PC-9 (cell line): ENCODE measurements around the gene PRPF8. TPM values are rescaled to one million over a fixed set of nuclear protein-coding genes. Genes with fewer than 3 reads are reported as not detected.

Source experiments
- BruUV-seq: library from RNA; stranded (reverse); fragments of 400-500 nt; replicated peaks from 2 replicates; lab custom pipeline; 2021; lab: Mats Ljungman, UMichigan
- CTCF ChIA-PET: fragments of 300-600 bp; sonication (Branson Sonifier 250); formaldehyde crosslinking; loops from one replicate; lab custom pipeline; 2022; ENCODE audit warnings: antibody characterized with exemption; lab: Charles Lee
- POLR2A ChIA-PET: fragments of 300-600 bp; sonication (Branson Sonifier 250); formaldehyde crosslinking; loops from one replicate; lab custom pipeline; 2022; ENCODE audit warnings: antibody characterized with exemption; ENCODE audit not compliant: unreplicated experiment; lab: Charles Lee
- DNase-seq, 2 experiments: peaks; one replicate each; pipeline versions ENCODE4 v3.0.0 to v3.0.0-alpha.2; 2015 to 2022; ENCODE audit warnings: mixed read lengths in 1 of 2
- H2AFZ ChIP-seq: fragments of 200-600 bp; sonication (generic); 2 replicates; pipeline ENCODE4 v1.8.1; 2017; ENCODE audit warnings: antibody characterized with exemption
- H3F3A ChIP-seq: fragments of 200-600 bp; sonication (generic); 2 replicates; pipeline ENCODE4 v1.8.1; 2017; ENCODE audit warnings: antibody characterized with exemption, mild to moderate bottlenecking, low read depth; ENCODE audit not compliant: insufficient read depth
- H3K27ac ChIP-seq: fragments of 200-600 bp; sonication (generic); 2 replicates; pipeline ENCODE4 v1.6.1; 2016; ENCODE audit warnings: mixed run types
- H3K27me3 ChIP-seq: fragments of 200-600 bp; sonication (generic); 2 replicates; pipeline ENCODE4 v1.6.1; 2016; ENCODE audit warnings: low read depth, mixed run types; ENCODE audit not compliant: insufficient read depth
- H3K36me3 ChIP-seq: fragments of 200-600 bp; sonication (generic); 2 replicates; pipeline ENCODE4 v1.6.1; 2016; ENCODE audit warnings: low read depth, mixed run types
- H3K4me1 ChIP-seq: fragments of 200-600 bp; sonication (generic); replicated peaks from 2 replicates; pipeline ENCODE4 v1.6.1; 2016; ENCODE audit warnings: mixed run types; ENCODE audit not compliant: insufficient read depth
- H3K4me2 ChIP-seq: fragments of 200-600 bp; sonication (generic); 2 replicates; pipeline ENCODE4 v1.6.1; 2017; ENCODE audit warnings: mixed run types
- H3K4me3 ChIP-seq: fragments of 200-600 bp; sonication (generic); 2 replicates; pipeline ENCODE4 v1.6.1; 2016; ENCODE audit warnings: mixed run types
- H3K79me2 ChIP-seq: fragments of 200-600 bp; sonication (generic); 2 replicates; pipeline ENCODE4 v1.6.1; 2017; ENCODE audit warnings: low read depth, mixed run types
- H3K9me2 ChIP-seq: fragments of 200-600 bp; sonication (generic); 2 replicates; pipeline ENCODE4 v1.8.1; 2017; ENCODE audit warnings: mild to moderate bottlenecking; ENCODE audit not compliant: insufficient read depth
- H3K9me3 ChIP-seq: fragments of 200-600 bp; sonication (generic); 2 replicates; pipeline ENCODE4 v1.8.1; 2016; ENCODE audit warnings: low read depth; ENCODE audit not compliant: insufficient read depth
- H4K20me1 ChIP-seq: fragments of 200-600 bp; sonication (generic); 2 replicates; pipeline ENCODE4 v1.8.1; 2017; ENCODE audit not compliant: insufficient read depth
- EZH2 ChIP-seq: fragments of 200-600 bp; sonication (generic); IDR thresholded peaks from 2 replicates; pipeline ENCODE4 v1.8.0; 2017; ENCODE audit warnings: antibody characterized with exemption, low read depth
- intact Hi-C: fragments of 100-400 bp; cut with micrococcal nuclease; formaldehyde crosslinking; loops from one replicate; pipeline ENCODE4 v1.10.0; 2022; ENCODE audit not compliant: unreplicated experiment
- total RNA-seq: library from RNA; stranded (reverse); gene quantifications from 2 replicates; pipeline ENCODE4 v1.2.3, GENCODE V29; 2021
- TF ChIP-seq, protein P1 (sequence below): fragments of 200-600 bp; sonication (generic); conservative IDR thresholded peaks from 2 replicates; pipeline ENCODE4 v1.6.1; 2017; ENCODE audit warnings: mixed run types, antibody characterized with exemption, mild to moderate bottlenecking, moderate library complexity

PRPF8 gene
- total RNA-seq, 1 experiment from 2014 or later = 496 TPM

DNA sequence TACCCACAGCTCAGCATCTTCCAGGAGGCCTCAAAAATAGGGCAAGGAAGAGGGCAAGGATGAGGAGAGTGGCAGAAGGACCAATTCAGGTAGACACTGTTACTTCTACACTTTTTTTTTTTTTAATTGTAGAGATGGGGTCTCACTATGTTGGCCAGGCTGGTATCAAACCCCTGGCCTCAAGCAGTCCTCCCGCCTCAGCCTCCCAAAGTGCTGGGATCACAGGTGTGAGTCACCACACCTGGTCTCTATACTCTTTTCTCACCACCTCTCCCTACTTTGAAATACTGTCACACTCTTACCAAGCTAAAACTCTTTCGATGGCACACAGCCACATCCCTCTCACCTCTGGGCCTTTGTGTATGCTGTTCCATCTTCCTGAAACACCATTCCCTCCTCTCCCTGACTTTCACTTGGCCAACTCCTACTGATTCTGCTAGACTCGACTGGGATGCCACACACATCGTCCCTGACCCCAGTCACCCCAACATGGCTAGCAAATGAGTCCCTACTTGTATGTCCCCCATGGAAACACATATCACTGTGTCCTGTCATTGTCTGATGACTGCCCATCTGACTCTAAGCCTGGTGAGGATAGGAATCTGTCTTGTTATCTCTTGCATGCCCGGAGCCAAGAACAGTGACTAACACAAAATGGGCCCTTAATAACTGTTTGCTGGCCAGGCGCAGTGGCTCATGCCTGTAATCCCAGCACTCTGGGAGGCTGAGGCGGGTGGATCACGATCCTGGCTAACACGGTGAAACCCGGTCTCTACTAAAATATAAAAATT, 48.8 kb downstream of the PRPF8 start:
- ChIA-PET CTCF (no interaction called here), POLR2A (no interaction called here)
- BruUV-seq = no TSS peak
- no peak for DNase-seq
- H3K9me2 ChIP-seq = no peaks in the 10 kb centered on the region
- no peaks in the 10 kb centered on the region for H3K9me3 ChIP-seq
- no peak overlapping the region for H3K27ac ChIP-seq
- no peaks in the 10 kb centered on the region for H4K20me1 ChIP-seq
- intact Hi-C loops = no loop called here
- H3K4me3 ChIP-seq = no peak overlapping the region
- H3F3A ChIP-seq = peaks cover 10% of the 10 kb centered on the region
- H3K4me1 ChIP-seq = peaks cover 7% of the 10 kb centered on the region
- H3K27me3 ChIP-seq = no peaks in the 10 kb centered on the region
- no peaks in the 10 kb centered on the region for H3K36me3 ChIP-seq
- H2AFZ ChIP-seq = no peak overlapping the region
- H3K4me2 ChIP-seq = no peak overlapping the region
- TF ChIP-seq, protein P1, sequence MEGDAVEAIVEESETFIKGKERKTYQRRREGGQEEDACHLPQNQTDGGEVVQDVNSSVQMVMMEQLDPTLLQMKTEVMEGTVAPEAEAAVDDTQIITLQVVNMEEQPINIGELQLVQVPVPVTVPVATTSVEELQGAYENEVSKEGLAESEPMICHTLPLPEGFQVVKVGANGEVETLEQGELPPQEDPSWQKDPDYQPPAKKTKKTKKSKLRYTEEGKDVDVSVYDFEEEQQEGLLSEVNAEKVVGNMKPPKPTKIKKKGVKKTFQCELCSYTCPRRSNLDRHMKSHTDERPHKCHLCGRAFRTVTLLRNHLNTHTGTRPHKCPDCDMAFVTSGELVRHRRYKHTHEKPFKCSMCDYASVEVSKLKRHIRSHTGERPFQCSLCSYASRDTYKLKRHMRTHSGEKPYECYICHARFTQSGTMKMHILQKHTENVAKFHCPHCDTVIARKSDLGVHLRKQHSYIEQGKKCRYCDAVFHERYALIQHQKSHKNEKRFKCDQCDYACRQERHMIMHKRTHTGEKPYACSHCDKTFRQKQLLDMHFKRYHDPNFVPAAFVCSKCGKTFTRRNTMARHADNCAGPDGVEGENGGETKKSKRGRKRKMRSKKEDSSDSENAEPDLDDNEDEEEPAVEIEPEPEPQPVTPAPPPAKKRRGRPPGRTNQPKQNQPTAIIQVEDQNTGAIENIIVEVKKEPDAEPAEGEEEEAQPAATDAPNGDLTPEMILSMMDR = no peak
- no peak for TF ChIP-seq EZH2
- no peaks in the 10 kb centered on the region for H3K79me2 ChIP-seq

DNA sequence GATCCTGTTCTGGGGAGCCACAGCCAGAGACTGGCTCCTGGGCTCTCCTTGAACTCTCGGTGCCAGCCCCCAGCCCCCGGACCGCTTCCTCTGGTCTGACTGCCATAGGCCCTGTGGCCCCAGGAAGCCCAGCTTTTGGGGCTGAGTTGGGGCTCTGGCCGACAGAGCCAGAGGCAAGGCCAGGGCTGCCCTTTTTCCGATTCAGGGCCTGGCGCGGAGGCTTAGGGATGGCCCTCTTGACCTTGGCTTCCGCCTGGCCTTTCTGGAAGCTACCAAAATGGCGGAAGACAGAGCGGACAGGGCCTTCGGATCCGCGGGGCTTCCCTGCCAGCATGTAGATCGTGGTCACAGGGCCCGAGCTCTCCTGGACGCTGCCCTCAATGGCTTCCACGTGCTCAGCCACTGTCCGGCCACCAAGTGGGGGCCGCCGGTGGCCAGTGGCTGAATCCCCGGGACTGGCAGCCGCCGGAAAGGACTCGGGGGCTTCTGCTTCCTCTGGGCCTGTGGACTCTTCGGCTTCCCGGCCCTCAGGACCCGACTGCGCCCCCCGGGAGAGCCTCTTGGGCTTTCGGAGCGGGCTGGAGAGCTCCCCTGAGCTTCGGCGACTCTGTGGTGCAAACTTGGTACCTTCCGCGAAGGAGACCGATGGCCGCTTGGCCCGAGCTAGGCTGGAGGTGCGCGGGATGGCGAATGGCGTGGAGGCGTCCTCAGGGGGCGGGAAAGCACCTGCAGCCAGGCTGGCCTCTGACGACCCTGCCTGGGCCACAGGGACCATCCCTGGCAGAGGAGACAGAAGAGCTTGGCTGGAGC, 49.6 kb downstream of the PRPF8 start:
- Histone ChIP-seq H3K4me3 (no peak overlapping the region), H3K9me2 (no peaks in the 10 kb centered on the region), H4K20me1 (no peaks in the 10 kb centered on the region), H3K9me3 (no peaks in the 10 kb centered on the region), H3K27me3 (no peaks in the 10 kb centered on the region), H3F3A (peaks cover 19% of the 10 kb centered on the region), H3K27ac (no peak overlapping the region), H2AFZ (no peak overlapping the region), H3K4me1 (peaks cover 8% of the 10 kb centered on the region), H3K4me2 (no peak overlapping the region), H3K36me3 (no peaks in the 10 kb centered on the region), H3K79me2 (no peaks in the 10 kb centered on the region)
- DNase-seq = no peak
- CTCF ChIA-PET = no interaction called here
- intact Hi-C loops = no loop called here
- POLR2A ChIA-PET = no interaction called here
- no TSS peak for BruUV-seq
- TF ChIP-seq EZH2 = no peak
- TF ChIP-seq, protein P1 = no peak

DNA sequence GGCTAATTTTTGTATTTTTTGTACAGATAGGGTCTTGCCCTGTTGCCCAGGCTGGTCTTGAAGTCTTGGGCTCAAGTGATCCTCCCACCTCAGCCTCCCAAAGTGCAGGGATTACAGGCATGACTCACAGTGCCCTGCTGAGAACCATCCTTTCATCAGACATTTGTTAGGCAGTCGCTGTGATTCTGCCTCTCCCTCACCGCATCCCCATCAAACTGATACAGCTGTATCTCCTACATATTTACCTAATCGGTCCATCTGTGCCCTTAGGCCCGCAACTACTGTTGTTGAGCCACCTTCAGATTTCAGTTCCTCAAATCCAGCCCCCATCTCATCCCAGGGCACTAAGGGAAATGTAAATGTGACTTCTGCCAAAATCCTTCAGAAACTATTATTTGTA, 54.0 kb downstream of the PRPF8 start:
- no peak overlapping the region for H3K27ac ChIP-seq
- H3K9me2 ChIP-seq = no peaks in the 10 kb centered on the region
- TF ChIP-seq EZH2 = no peak
- TF ChIP-seq, protein P1 = no peak
- intact Hi-C loops = loop anchor here (1.0 kb wide), 1 partner anchor 56 kb away; no protein-coding TSS in a partner anchor
- H3K9me3 ChIP-seq = no peaks in the 10 kb centered on the region
- no peaks in the 10 kb centered on the region for H3K27me3 ChIP-seq
- H3K79me2 ChIP-seq = no peaks in the 10 kb centered on the region
- H4K20me1 ChIP-seq = no peaks in the 10 kb centered on the region
- H3K36me3 ChIP-seq = no peaks in the 10 kb centered on the region
- POLR2A ChIA-PET = interaction anchor here (0.6 kb wide), 1 partner anchor 19 kb away, joined by 4 read pairs; the partner anchor contains the start of gene RILP
- H3F3A ChIP-seq = peaks cover 31% of the 10 kb centered on the region
- peaks cover 8% of the 10 kb centered on the region; the same call in 1 of the 2 replicates for H3K4me1 ChIP-seq
- no peak overlapping the region for H2AFZ ChIP-seq
- BruUV-seq = no TSS peak
- H3K4me2 ChIP-seq = no peak overlapping the region
- CTCF ChIA-PET = interaction anchor here (0.6 to 1.9 kb wide), 5 partner anchors 11 to 260 kb away, joined by 3 to 13 read pairs (median 7); no protein-coding TSS in a partner anchor
- DNase-seq = no peak
- no peak overlapping the region for H3K4me3 ChIP-seq
